Type B pancreatic cell (in vitro differentiated cells): ENCODE results near the gene HIGD1C. TPM values are rescaled to one million over a fixed set of nuclear protein-coding genes. Genes with fewer than 3 reads are reported as not detected.

Experiments
- DNase-seq: peaks from one replicate; pipeline ENCODE4 v3.0.0; 2021; ENCODE audit warnings: mixed read lengths; ENCODE audit not compliant: unreplicated experiment; ENCODE audit errors: extremely low spot score
- H3K27ac Mint-ChIP-seq: 2 replicates; pipeline ENCODE4 v1.8.0; 2021; ENCODE audit warnings: mild to moderate bottlenecking, mixed read lengths
- H3K27me3 Mint-ChIP-seq: 2 replicates; pipeline ENCODE4 v1.8.0; 2021; ENCODE audit warnings: mixed read lengths
- H3K36me3 Mint-ChIP-seq: 2 replicates; pipeline ENCODE4 v1.8.0; 2021; ENCODE audit warnings: mixed read lengths
- H3K4me1 Mint-ChIP-seq: one replicate; pipeline ENCODE4 v1.8.0; 2021; ENCODE audit warnings: mixed read lengths; ENCODE audit not compliant: unreplicated experiment
- H3K4me3 Mint-ChIP-seq: 2 replicates; pipeline ENCODE4 v1.8.0; 2021; ENCODE audit warnings: mild to moderate bottlenecking, mixed read lengths
- H3K9me3 Mint-ChIP-seq: 2 replicates; pipeline ENCODE4 v1.8.0; 2021; ENCODE audit warnings: mixed read lengths
- total RNA-seq: library from RNA; stranded (reverse); gene quantifications from 2 replicates; pipeline ENCODE4 v1.2.1, GENCODE V29; 2021; ENCODE audit warnings: low replicate concordance
- TF ChIP-seq, protein P1 (sequence below): fragments of 200-600 bp; sonication (generic); conservative IDR thresholded peaks from 2 replicates; pipeline ENCODE4 v1.5.0; 2021; ENCODE audit warnings: antibody characterized with exemption, mild to moderate bottlenecking

Gene HIGD1C
- total RNA-seq, 1 donor from 2014 or later, result not detected

- DNase-seq, result no peak
- H3K27me3 Mint-ChIP-seq, result no peaks in the 10 kb centered on the region
- peaks cover 5% of the 10 kb centered on the region for H3K4me1 Mint-ChIP-seq
- no peaks in the 10 kb centered on the region for H3K36me3 Mint-ChIP-seq
- H3K9me3 Mint-ChIP-seq, result no peaks in the 10 kb centered on the region
- no peak overlapping the region for H3K27ac Mint-ChIP-seq
- H3K4me3 Mint-ChIP-seq, result no peak overlapping the region
- TF ChIP-seq, protein P1, sequence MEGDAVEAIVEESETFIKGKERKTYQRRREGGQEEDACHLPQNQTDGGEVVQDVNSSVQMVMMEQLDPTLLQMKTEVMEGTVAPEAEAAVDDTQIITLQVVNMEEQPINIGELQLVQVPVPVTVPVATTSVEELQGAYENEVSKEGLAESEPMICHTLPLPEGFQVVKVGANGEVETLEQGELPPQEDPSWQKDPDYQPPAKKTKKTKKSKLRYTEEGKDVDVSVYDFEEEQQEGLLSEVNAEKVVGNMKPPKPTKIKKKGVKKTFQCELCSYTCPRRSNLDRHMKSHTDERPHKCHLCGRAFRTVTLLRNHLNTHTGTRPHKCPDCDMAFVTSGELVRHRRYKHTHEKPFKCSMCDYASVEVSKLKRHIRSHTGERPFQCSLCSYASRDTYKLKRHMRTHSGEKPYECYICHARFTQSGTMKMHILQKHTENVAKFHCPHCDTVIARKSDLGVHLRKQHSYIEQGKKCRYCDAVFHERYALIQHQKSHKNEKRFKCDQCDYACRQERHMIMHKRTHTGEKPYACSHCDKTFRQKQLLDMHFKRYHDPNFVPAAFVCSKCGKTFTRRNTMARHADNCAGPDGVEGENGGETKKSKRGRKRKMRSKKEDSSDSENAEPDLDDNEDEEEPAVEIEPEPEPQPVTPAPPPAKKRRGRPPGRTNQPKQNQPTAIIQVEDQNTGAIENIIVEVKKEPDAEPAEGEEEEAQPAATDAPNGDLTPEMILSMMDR, result no peak
Observed at GRCh38 chr12:50960130-50960529, 7.8 kb downstream of the HIGD1C start.

DNA sequence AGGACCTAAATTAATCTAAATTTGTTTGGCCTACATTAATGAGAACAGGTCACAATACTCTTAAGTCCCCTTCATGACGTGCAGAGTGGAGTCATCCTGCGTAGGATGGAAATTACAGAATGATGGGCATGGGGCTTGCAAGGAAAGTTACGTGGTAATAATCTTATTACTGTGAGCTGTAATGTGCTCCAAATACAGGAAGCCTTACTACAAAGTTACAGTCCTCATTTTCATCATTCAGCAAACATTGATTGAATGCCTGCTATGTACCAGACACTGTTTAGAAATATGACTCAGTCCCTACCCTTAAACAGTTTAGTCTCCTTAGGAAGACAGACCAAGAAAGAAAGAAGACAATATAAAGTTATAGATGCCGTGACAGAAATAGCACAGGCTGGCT is 9.4 kb downstream of the HIGD1C start:
- Mint-ChIP-seq H3K4me3 (no peak overlapping the region), H3K27me3 (no peaks in the 10 kb centered on the region), H3K27ac (no peak overlapping the region), H3K9me3 (no peaks in the 10 kb centered on the region), H3K36me3 (no peaks in the 10 kb centered on the region), H3K4me1 (peaks cover 5% of the 10 kb centered on the region)
- no peak for DNase-seq
- TF ChIP-seq, protein P1, result no peak

GRCh38 chr12:50964432-50964831 is 12.1 kb downstream of the HIGD1C start:
- no peak overlapping the region for H3K4me3 Mint-ChIP-seq
- no peak overlapping the region for H3K27ac Mint-ChIP-seq
- no peaks in the 10 kb centered on the region for H3K9me3 Mint-ChIP-seq
- H3K4me1 Mint-ChIP-seq, result peaks cover 5% of the 10 kb centered on the region
- TF ChIP-seq, protein P1, result no peak
- H3K27me3 Mint-ChIP-seq, result no peaks in the 10 kb centered on the region
- peaks cover 7% of the 10 kb centered on the region for H3K36me3 Mint-ChIP-seq
- no peak for DNase-seq

- no peaks in the 10 kb centered on the region for H3K4me1 Mint-ChIP-seq
Observed at GRCh38 chr12:50971946-50972345, 19.6 kb downstream of the HIGD1C start.

DNA sequence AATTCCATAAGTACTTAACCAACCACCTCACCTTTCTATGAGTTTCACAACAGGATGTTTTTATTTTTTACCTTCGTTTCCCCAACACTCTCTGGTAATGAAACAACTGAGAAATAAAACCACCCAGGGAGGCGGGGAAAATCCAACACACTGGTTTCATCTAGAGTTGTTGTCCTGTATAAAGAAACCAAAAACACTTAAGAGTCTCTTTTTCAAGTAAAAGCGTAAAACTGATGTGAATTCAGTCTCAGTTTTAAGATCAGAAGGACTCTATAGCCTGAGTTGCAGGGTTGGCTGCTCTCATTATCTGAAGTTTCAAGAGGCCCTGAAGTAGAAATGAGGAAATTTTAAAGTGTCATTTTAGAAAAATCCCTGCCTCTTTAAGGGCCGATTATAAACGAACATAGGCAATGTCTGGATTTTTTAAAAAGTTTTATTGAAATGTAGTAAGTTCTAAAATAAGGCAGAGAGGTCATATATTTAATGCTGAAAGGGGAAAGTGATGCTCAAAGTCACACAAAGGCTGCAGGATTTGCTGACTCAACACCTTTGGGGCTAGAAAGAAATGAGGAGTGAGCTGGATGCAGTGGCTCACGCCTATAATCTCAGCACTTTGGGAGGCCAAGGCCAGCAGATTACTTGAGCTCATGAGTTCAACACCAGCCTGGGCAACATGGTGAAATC is 27.2 kb downstream of the HIGD1C start:
- DNase-seq, result no peak

More at GRCh38 chr12:50971946-50972345, 19.6 kb downstream of the HIGD1C start:
- Mint-ChIP-seq H3K27me3 (no peaks in the 10 kb centered on the region), H3K36me3 (peaks cover 29% of the 10 kb centered on the region), H3K9me3 (no peaks in the 10 kb centered on the region), H3K27ac (no peak overlapping the region), H3K4me3 (no peak overlapping the region)
- DNase-seq, result no peak
- TF ChIP-seq, protein P1, result no peak

More for the DNA sequence above, 27.2 kb downstream of the HIGD1C start:
- Mint-ChIP-seq H3K4me3 (no peak overlapping the region), H3K36me3 (peaks cover 16% of the 10 kb centered on the region), H3K9me3 (no peaks in the 10 kb centered on the region), H3K27ac (no peak overlapping the region), H3K27me3 (no peaks in the 10 kb centered on the region), H3K4me1 (no peaks in the 10 kb centered on the region)
- TF ChIP-seq, protein P1, result no peak
